Dendritic cell treated with granulocyte-macrophage colony-stimulating factor and Interleukin-4, amounts not matched to agents 40 ng/mL and 50 ng/mL, for 4 days (primary cell): Measurements from ENCODE around the gene WDR6.

Experiments used
- H3K27ac Mint-ChIP-seq: one replicate; pipeline ENCODE4 v1.8.0; 2022; ENCODE audit warnings: mild to moderate bottlenecking, mixed read lengths
- H3K27me3 Mint-ChIP-seq: one replicate; pipeline ENCODE4 v1.8.0; 2022; ENCODE audit warnings: mild to moderate bottlenecking, mixed read lengths
- H3K36me3 Mint-ChIP-seq: one replicate; pipeline ENCODE4 v1.8.0; 2022; ENCODE audit warnings: low read depth, mixed read lengths
- H3K4me1 Mint-ChIP-seq: one replicate; pipeline ENCODE4 v1.8.0; 2022; ENCODE audit warnings: low read depth, mixed read lengths
- H3K4me3 Mint-ChIP-seq: one replicate; pipeline ENCODE4 v1.8.0; 2022; ENCODE audit warnings: mild to moderate bottlenecking, moderate library complexity, mixed read lengths
- H3K9me3 Mint-ChIP-seq: one replicate; pipeline ENCODE4 v1.8.0; 2022; ENCODE audit warnings: mixed read lengths
- intact Hi-C: fragments of 100-400 bp; cut with micrococcal nuclease; formaldehyde crosslinking; loops from one replicate; pipeline ENCODE4 v1.15.0; 2022

The WDR6 gene

GRCh38 chr3:49015765-49016164 is 8.6 kb downstream of the WDR6 start:
- Mint-ChIP-seq H3K4me3 (no peak overlapping the region), H3K9me3 (no peaks in the 10 kb centered on the region), H3K27me3 (no peaks in the 10 kb centered on the region), H3K27ac (no peak overlapping the region), H3K36me3 (peaks cover 79% of the 10 kb centered on the region), H3K4me1 (peaks cover 62% of the 10 kb centered on the region)
- intact Hi-C loops, result no loop called here

GRCh38 chr3:49016414-49017228 is 9.4 kb downstream of the WDR6 start:
- Mint-ChIP-seq H3K4me3 (no peak overlapping the region), H3K27me3 (no peaks in the 10 kb centered on the region)

GRCh38 chr3:49017229-49017970 is 10.2 kb downstream of the WDR6 start:
- Mint-ChIP-seq H3K27me3 (no peaks in the 10 kb centered on the region), H3K9me3 (no peaks in the 10 kb centered on the region), H3K27ac (peak overlapping the region; percentile 98), H3K4me3 (peak overlapping the region; percentile 91), H3K4me1 (peaks cover 55% of the 10 kb centered on the region), H3K36me3 (peaks cover 76% of the 10 kb centered on the region)
- intact Hi-C loops, result no loop called here

More at GRCh38 chr3:49016414-49017228, 9.4 kb downstream of the WDR6 start:
- H3K27ac Mint-ChIP-seq, result no peak overlapping the region
- H3K4me1 Mint-ChIP-seq, result peaks cover 61% of the 10 kb centered on the region
- intact Hi-C loops, result no loop called here
- no peaks in the 10 kb centered on the region for H3K9me3 Mint-ChIP-seq
- H3K36me3 Mint-ChIP-seq, result peaks cover 79% of the 10 kb centered on the region

- H3K36me3 Mint-ChIP-seq, result peaks cover 76% of the 10 kb centered on the region
- H3K27me3 Mint-ChIP-seq, result no peaks in the 10 kb centered on the region
- peak within 1 kb of the TSS; percentile 98 for H3K27ac Mint-ChIP-seq
- intact Hi-C loops, result no loop called here
- no peaks in the 10 kb centered on the region for H3K9me3 Mint-ChIP-seq
- peaks cover 57% of the 10 kb centered on the region for H3K4me1 Mint-ChIP-seq
- H3K4me3 Mint-ChIP-seq, result peak within 1 kb of the TSS; percentile 91
Observed at GRCh38 chr3:49017971-49018706, 10.9 kb downstream of the WDR6 start, which contains the start of gene DALRD3. TSS of gene DALRD3 (minus strand) at chr3:49018580. CDS start at chr3:49018564, 16 bp downstream.

GRCh38 chr3:49018707-49019006 is 11.5 kb downstream of the WDR6 start:
- no peaks in the 10 kb centered on the region for H3K9me3 Mint-ChIP-seq
- H3K4me3 Mint-ChIP-seq, result peak overlapping the region; percentile 91
- H3K27me3 Mint-ChIP-seq, result no peaks in the 10 kb centered on the region
- peaks cover 76% of the 10 kb centered on the region for H3K36me3 Mint-ChIP-seq
- intact Hi-C loops, result no loop called here
- peaks cover 57% of the 10 kb centered on the region for H3K4me1 Mint-ChIP-seq
- peak overlapping the region; percentile 98 for H3K27ac Mint-ChIP-seq

GRCh38 chr3:49019941-49020329 is 12.7 kb downstream of the WDR6 start:
- peak overlapping the region; percentile 98 for H3K27ac Mint-ChIP-seq
- intact Hi-C loops, result loop anchor here (5.0 kb wide), 1 partner anchor 702 kb away; the partner anchor contains the start of gene GMPPB
- H3K27me3 Mint-ChIP-seq, result no peaks in the 10 kb centered on the region
- H3K36me3 Mint-ChIP-seq, result peaks cover 76% of the 10 kb centered on the region
- peaks cover 68% of the 10 kb centered on the region for H3K4me1 Mint-ChIP-seq
- H3K9me3 Mint-ChIP-seq, result no peaks in the 10 kb centered on the region
- peak overlapping the region; percentile 91 for H3K4me3 Mint-ChIP-seq

- Mint-ChIP-seq H3K4me1 (peaks cover 68% of the 10 kb centered on the region), H3K9me3 (no peaks in the 10 kb centered on the region), H3K36me3 (peaks cover 76% of the 10 kb centered on the region), H3K4me3 (peak overlapping the region; percentile 91), H3K27me3 (no peaks in the 10 kb centered on the region), H3K27ac (peak overlapping the region; percentile 98)
- intact Hi-C loops, result loop anchor here (1.0 to 5.0 kb wide), 2 partner anchors 13 to 702 kb away; partner anchors contain the start of genes GMPPB and WDR6
Observed at GRCh38 chr3:49020330-49021212, 13.4 kb downstream of the WDR6 start.

GRCh38 chr3:49021213-49021812 is 14.1 kb downstream of the WDR6 start:
- Mint-ChIP-seq H3K27ac (peak overlapping the region; percentile 98), H3K4me1 (peaks cover 71% of the 10 kb centered on the region), H3K27me3 (no peaks in the 10 kb centered on the region), H3K36me3 (peaks cover 76% of the 10 kb centered on the region), H3K9me3 (no peaks in the 10 kb centered on the region), H3K4me3 (peak overlapping the region; percentile 91)
- intact Hi-C loops, result loop anchor here (1.0 to 5.0 kb wide), 2 partner anchors 14 to 701 kb away; partner anchors contain the start of genes GMPPB and WDR6

- Mint-ChIP-seq H3K4me3 (peak within 1 kb of the TSS; percentile 91), H3K27me3 (no peaks in the 10 kb centered on the region), H3K36me3 (peaks cover 76% of the 10 kb centered on the region), H3K27ac (peak within 1 kb of the TSS; percentile 98), H3K9me3 (no peaks in the 10 kb centered on the region), H3K4me1 (peaks cover 71% of the 10 kb centered on the region)
- intact Hi-C loops, result loop anchor here (1.0 to 5.0 kb wide), 2 partner anchors 15 to 700 kb away; partner anchors contain the start of genes GMPPB and WDR6
Observed at GRCh38 chr3:49021813-49022687, 14.9 kb downstream of the WDR6 start, which contains the start of gene NDUFAF3. TSS of gene NDUFAF3 (plus strand) at chr3:49022121. CDS start at chr3:49022145, 24 bp downstream.

- peak overlapping the region; percentile 91 for H3K4me3 Mint-ChIP-seq
- H3K4me1 Mint-ChIP-seq, result peaks cover 71% of the 10 kb centered on the region
- H3K9me3 Mint-ChIP-seq, result no peaks in the 10 kb centered on the region
- peak overlapping the region; percentile 98 for H3K27ac Mint-ChIP-seq
- intact Hi-C loops, result loop anchor here (5.0 kb wide), 1 partner anchor 700 kb away; the partner anchor contains the start of gene GMPPB
- H3K36me3 Mint-ChIP-seq, result peaks cover 78% of the 10 kb centered on the region
- no peaks in the 10 kb centered on the region for H3K27me3 Mint-ChIP-seq
Observed at GRCh38 chr3:49022688-49023171, 15.5 kb downstream of the WDR6 start.

GRCh38 chr3:49023775-49024174 is 16.6 kb downstream of the WDR6 start:
- H3K36me3 Mint-ChIP-seq, result peaks cover 71% of the 10 kb centered on the region
- H3K9me3 Mint-ChIP-seq, result no peaks in the 10 kb centered on the region
- intact Hi-C loops, result loop anchor here (5.0 kb wide), 1 partner anchor 699 kb away; the partner anchor contains the start of gene GMPPB
- H3K27me3 Mint-ChIP-seq, result no peaks in the 10 kb centered on the region
- H3K4me3 Mint-ChIP-seq, result no peak overlapping the region
- H3K27ac Mint-ChIP-seq, result peak overlapping the region; percentile 1
- peaks cover 76% of the 10 kb centered on the region for H3K4me1 Mint-ChIP-seq
